ENCODE measurements around the gene TCF3.
"Not testable (repeated sequence)": the region's sequence is repeated elsewhere in the genome, so short reads cannot be mapped to it uniquely, and the experiment has no call there.

The TCF3 gene

GRCh38 chr19:1663227-1663626 is 10.8 kb upstream of the TCF3 start:
- H3K27me3 Mint-ChIP-seq; H3K4me1 Mint-ChIP-seq (ENCODE audit: low read depth); H3K27ac Mint-ChIP-seq: not testable (repeated sequence)

DNA sequence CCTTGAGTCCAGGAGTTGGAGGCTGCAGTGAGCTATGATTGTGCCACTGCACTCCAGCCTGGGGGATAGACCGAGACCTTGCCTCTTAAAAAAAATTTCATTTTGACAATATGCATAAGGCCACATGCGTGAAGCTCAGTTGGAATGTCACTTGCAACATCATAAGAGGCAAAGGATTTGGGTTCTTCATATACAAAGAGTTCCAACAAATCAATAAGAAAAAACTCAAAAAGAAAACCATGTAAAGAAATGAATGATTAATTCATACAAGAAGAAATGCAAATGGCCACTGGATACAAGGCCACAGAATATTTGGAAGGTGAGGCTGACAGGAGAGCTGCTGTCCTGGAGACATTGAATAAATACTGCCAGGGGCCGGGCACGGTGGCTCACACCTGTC is 9.6 kb upstream of the TCF3 start:
- no peaks in the 10 kb centered on the region for H3K36me3 Mint-ChIP-seq
- H3K27ac Mint-ChIP-seq = no peak overlapping the region
- H3K27me3 Mint-ChIP-seq = no peaks in the 10 kb centered on the region
- H3K4me1 Mint-ChIP-seq (ENCODE audit: low read depth) = peaks cover 5% of the 10 kb centered on the region
- H3K9me3 Mint-ChIP-seq (ENCODE audit: low read depth) = no peaks in the 10 kb centered on the region
- H3K4me3 Mint-ChIP-seq = no peak overlapping the region

More at GRCh38 chr19:1663227-1663626, 10.8 kb upstream of the TCF3 start:
- H3K4me3 Mint-ChIP-seq; H3K36me3 Mint-ChIP-seq; H3K9me3 Mint-ChIP-seq (ENCODE audit: low read depth): not testable (repeated sequence)

- Mint-ChIP-seq H3K4me3 (no peak overlapping the region), H3K9me3 (ENCODE audit: low read depth) (no peaks in the 10 kb centered on the region), H3K36me3 (no peaks in the 10 kb centered on the region), H3K27ac (no peak overlapping the region), H3K4me1 (ENCODE audit: low read depth) (peaks cover 5% of the 10 kb centered on the region), H3K27me3 (no peaks in the 10 kb centered on the region)
Measured at GRCh38 chr19:1659084-1659427, 6.6 kb upstream of the TCF3 start.

- H3K9me3 Mint-ChIP-seq (ENCODE audit: low read depth) = no peaks in the 10 kb centered on the region
- no peak overlapping the region for H3K4me3 Mint-ChIP-seq
- H3K27me3 Mint-ChIP-seq = no peaks in the 10 kb centered on the region
- no peaks in the 10 kb centered on the region for H3K36me3 Mint-ChIP-seq
- H3K27ac Mint-ChIP-seq = no peak overlapping the region
- peaks cover 5% of the 10 kb centered on the region for H3K4me1 Mint-ChIP-seq (ENCODE audit: low read depth)
Measured at GRCh38 chr19:1658150-1659083, 6.0 kb upstream of the TCF3 start.

GRCh38 chr19:1657746-1658145 is 5.3 kb upstream of the TCF3 start:
- Mint-ChIP-seq H3K9me3 (ENCODE audit: low read depth) (no peaks in the 10 kb centered on the region), H3K4me3 (no peak overlapping the region), H3K27me3 (no peaks in the 10 kb centered on the region), H3K36me3 (no peaks in the 10 kb centered on the region), H3K4me1 (ENCODE audit: low read depth) (peaks cover 7% of the 10 kb centered on the region), H3K27ac (no peak overlapping the region)

DNA sequence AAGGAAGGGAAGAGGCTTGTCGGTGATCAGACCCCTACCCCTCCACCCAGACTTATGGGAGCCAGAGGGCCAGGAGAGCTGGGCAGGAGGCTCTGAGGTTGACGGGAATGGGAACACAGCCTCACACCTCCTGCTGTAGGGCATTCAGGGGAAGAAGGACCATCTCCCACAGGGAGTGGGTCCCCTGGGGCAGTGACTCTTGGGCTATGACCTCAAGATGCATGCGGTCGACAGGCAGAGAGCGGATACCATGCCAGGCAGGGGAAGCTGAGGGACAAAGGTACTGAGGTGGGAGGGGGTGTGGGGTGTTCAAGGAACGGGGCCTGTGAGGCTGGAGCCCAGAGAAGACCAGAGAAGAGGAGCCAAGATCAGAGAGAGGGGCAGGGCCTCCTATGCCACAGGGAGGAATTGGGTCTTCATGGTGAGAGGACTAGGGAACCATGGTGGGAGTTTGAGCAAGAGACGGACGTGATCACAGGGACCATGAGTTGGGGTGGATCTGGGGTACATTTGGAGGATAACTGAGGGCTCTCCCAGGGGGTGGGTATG is 4.6 kb upstream of the TCF3 start:
- no peaks in the 10 kb centered on the region for H3K9me3 Mint-ChIP-seq (ENCODE audit: low read depth)
- no peaks in the 10 kb centered on the region for H3K27me3 Mint-ChIP-seq
- peaks cover 7% of the 10 kb centered on the region for H3K4me1 Mint-ChIP-seq (ENCODE audit: low read depth)
- H3K4me3 Mint-ChIP-seq = no peak overlapping the region
- H3K27ac Mint-ChIP-seq = no peak overlapping the region
- no peaks in the 10 kb centered on the region for H3K36me3 Mint-ChIP-seq

DNA sequence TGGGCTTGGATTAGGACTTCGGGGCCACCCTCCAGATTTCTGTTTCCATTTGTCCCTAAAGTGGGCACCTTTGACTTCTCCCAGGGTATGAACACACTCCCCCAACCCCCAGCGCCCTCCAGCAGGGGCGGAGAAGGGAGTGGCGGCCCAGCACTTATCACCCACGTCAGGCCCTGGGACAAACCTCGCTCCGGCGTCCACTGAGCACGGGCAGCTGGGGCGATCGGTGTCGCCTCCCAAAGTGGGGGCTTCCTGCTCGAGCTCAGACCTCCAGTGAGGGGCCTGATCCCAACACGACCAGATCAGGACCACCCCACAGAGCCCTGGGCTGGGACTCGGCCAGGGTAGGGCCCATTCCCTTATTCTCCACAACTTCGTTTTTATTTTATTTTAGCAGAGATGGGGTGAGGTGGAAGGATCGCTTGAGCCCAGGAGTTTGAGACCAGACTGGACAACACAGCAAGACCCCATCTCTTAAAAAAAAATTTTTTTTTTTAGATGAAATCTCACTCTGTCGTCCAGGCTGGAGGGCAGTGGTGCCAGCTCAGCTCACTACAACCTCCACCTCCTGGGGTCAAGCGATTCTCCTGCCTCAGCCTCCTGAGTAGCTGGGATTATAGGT is 3.7 kb upstream of the TCF3 start:
- Mint-ChIP-seq H3K36me3 (no peaks in the 10 kb centered on the region), H3K27ac (no peak overlapping the region), H3K27me3 (no peaks in the 10 kb centered on the region), H3K4me1 (ENCODE audit: low read depth) (peaks cover 9% of the 10 kb centered on the region), H3K4me3 (no peak overlapping the region), H3K9me3 (ENCODE audit: low read depth) (no peaks in the 10 kb centered on the region)

DNA sequence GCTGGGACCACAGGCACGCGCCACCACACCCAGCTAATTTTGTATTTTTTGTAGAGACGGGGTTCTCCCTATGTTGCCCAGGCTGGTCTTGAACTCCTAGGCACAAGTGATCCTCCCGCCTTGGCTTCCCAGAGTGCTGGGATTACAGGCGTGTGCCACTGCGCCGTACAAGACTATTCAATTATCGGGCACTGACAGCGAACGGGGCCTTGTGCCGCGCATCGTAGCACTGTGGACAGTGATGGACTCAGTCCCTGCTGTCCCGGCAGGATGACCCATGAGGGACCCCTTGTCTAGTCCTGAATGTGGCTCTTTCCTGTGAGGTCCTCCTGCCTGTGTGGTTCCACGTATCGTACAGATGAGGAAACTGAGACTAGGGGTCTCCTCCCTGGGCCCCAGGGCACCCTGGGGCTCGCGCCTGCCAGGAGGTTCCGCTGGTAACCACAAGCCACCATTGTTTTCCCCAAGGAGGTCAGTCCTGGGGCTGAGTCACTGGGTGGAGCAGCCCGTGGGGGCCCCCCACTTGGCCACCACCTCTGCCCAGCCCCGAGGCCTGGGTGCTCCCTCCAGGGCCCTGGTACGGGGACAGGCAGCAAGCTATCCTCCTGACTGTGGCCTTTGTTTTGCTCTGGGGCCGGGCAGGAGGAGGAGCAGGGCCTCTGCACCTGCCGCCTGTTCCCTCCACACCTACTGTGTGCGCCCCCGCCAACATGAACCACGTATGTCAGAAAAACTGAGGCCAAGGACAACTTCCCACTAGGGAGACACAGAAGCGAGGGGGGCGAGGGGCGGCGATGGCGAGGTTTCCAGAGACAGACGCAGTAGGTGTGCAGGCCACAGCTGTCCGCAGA is 2.9 kb upstream of the TCF3 start:
- no peak overlapping the region for H3K27ac Mint-ChIP-seq

DNA sequence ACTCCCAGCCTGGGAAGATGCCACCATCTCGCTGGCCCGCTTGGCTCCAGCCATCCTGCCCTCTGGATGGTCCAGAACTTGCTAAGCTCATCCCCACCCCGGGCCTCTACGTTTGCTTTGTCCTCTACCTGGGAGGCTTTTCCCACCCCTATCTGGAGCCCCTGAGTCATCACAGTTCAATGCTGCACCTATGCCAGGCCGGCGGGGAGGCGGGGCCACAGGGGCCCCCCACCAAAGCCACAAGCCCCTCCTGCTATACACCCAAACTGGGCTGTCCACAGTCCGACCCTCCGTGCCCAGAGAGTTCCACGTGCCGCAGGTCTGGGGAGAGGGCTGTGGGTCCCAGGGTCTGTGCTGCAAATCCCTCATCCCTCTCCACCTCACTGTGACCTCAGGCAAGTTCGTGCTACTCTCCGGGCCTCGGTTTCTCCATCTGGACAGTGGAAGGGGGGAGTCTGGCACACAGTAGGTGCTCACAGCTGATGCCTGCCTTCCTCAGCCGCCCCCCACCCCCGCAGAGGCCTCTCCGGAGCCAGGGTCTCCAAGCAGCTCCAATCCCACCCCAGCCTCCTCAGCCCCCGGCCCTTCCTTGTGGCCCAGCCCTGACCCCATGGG is 1.9 kb upstream of the TCF3 start:
- H3K36me3 Mint-ChIP-seq = no peaks in the 10 kb centered on the region
- no peaks in the 10 kb centered on the region for H3K27me3 Mint-ChIP-seq
- peaks cover 14% of the 10 kb centered on the region for H3K4me1 Mint-ChIP-seq (ENCODE audit: low read depth)
- H3K4me3 Mint-ChIP-seq = no peak overlapping the region
- H3K9me3 Mint-ChIP-seq (ENCODE audit: low read depth) = no peaks in the 10 kb centered on the region
- no peak overlapping the region for H3K27ac Mint-ChIP-seq

More for the DNA sequence above, 2.9 kb upstream of the TCF3 start:
- H3K27me3 Mint-ChIP-seq = no peaks in the 10 kb centered on the region
- H3K9me3 Mint-ChIP-seq (ENCODE audit: low read depth) = no peaks in the 10 kb centered on the region
- no peaks in the 10 kb centered on the region for H3K36me3 Mint-ChIP-seq
- H3K4me3 Mint-ChIP-seq = no peak overlapping the region
- H3K4me1 Mint-ChIP-seq (ENCODE audit: low read depth) = peaks cover 12% of the 10 kb centered on the region

GRCh38 chr19:1653300-1653628 is 849 bp upstream of the TCF3 start:
- Mint-ChIP-seq H3K4me3 (peak overlapping the region; percentile 81), H3K36me3 (no peaks in the 10 kb centered on the region), H3K27ac (peak overlapping the region; percentile 90), H3K27me3 (no peaks in the 10 kb centered on the region), H3K9me3 (ENCODE audit: low read depth) (no peaks in the 10 kb centered on the region), H3K4me1 (ENCODE audit: low read depth) (peaks cover 19% of the 10 kb centered on the region)

DNA sequence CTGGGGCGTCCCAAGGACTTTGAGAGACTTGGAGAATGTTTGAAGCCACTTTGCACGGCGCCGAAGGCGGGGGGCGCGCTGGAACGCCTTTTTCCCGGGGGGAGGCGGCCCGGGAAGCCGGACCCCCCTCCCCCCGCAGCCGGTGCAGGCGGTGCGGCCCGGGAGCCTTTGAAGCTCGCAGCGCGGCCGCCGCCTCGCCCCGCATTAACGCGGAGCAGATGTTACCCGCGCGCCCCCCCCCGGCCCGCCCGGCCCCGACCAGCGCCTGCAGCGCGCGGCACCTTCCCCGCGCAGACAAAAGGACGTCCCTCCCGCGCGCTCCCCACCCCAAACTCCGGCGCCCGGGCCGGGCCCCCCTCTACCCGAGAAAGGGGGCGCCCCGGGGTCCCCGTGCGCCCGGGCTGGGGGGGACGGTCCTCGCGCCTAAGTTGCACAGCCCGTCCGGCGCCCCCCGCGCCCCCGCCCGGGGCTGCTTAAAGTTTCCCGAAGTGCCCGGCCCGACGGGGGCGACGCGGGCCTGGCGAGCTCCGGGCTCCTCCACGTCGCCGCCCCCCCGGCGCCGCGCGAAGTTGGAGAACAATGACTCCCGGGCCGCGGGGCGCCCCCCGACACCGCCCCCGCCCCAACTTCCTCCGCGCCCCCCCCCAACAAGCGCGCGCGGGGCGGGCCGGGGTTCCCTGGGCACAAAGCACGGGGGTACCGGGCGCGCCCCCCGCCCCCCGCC is 685 bp downstream of the TCF3 start:
- peaks cover 19% of the 10 kb centered on the region for H3K4me1 Mint-ChIP-seq (ENCODE audit: low read depth)
- no peaks in the 10 kb centered on the region for H3K36me3 Mint-ChIP-seq
- H3K27me3 Mint-ChIP-seq = no peaks in the 10 kb centered on the region
- peak overlapping the region; percentile 93 for H3K4me3 Mint-ChIP-seq
- no peaks in the 10 kb centered on the region for H3K9me3 Mint-ChIP-seq (ENCODE audit: low read depth)
- peak overlapping the region; percentile 95 for H3K27ac Mint-ChIP-seq

DNA sequence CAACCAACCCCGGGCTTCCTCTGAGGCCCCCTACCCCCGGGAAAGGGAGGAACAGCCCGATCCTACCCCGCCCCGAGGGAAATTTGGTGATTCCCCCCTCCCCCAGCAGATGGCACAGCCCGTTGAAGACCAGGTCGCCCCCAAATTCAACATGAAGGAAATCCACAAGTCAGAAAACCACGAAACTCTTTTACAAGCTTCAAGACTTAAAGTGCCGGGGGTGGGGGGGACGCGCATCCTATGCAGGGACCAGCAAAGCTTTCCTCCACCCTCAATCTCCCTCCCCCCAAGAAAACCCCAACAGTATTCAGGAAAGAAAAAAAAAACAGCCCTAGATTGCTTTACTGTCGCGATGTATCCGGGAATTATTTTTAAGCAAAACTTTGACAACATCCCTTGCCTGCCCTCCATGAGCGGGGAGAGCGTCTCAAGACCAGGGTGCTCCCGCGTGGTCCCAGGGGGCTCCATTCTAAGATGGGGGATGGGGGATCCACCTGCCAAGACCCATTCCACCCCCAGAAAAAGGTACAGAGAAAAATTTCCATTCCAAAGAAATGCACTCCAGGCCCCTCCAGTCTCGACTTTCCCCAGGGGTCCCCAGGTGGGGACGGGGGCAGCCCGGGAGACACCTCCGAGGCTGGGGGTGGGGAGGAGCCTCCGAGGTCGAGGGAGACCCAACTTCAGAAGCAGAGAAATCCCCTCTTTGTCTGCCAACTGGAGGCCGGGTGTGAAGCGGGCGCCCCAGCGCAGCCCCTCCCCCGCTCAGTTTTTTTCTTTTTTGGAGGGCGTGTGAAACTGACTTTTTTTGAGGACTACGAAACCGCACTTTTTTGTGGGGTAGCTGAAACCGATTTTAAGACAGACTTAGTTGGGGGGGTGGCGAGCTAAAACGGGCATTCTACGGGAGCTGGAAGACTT is 1.5 kb downstream of the TCF3 start:
- Mint-ChIP-seq H3K27ac (peak overlapping the region; percentile 95), H3K9me3 (ENCODE audit: low read depth) (no peaks in the 10 kb centered on the region), H3K27me3 (no peaks in the 10 kb centered on the region)

More for the DNA sequence above, 1.5 kb downstream of the TCF3 start:
- no peaks in the 10 kb centered on the region for H3K36me3 Mint-ChIP-seq
- H3K4me1 Mint-ChIP-seq (ENCODE audit: low read depth) = peaks cover 19% of the 10 kb centered on the region
- H3K4me3 Mint-ChIP-seq = peak overlapping the region; percentile 93

Measured in activated naive CD8-positive, alpha-beta T cell (primary cell).